ENCODE data around the gene CMTR1. TPM values are rescaled to one million over a fixed set of nuclear protein-coding genes. Genes with fewer than 3 reads are reported as not detected.

The CMTR1 gene
- total RNA-seq, 1 experiment from 2014 or later = 36.4 TPM

- Histone ChIP-seq H2AFZ (ENCODE audit: low read length) (no peak overlapping the region), H3K79me2 (ENCODE audit: low read length) (no peaks in the 10 kb centered on the region), H3K27ac (ENCODE audit: low read length) (no peak overlapping the region), H3K4me3 (ENCODE audit: low read length) (no peak overlapping the region), H4K20me1 (ENCODE audit: low read length) (no peaks in the 10 kb centered on the region), H3K9me3 (ENCODE audit: low read length) (no peaks in the 10 kb centered on the region), H3K4me2 (ENCODE audit: low read length) (no peak overlapping the region), H3F3A (ENCODE audit: low read length, unreplicated experiment) (no peaks in the 10 kb centered on the region), H3K36me3 (ENCODE audit: low read depth, low read length) (no peaks in the 10 kb centered on the region), H3K27me3 (ENCODE audit: low read length) (no peaks in the 10 kb centered on the region), H3K4me1 (ENCODE audit: insufficient read depth, low read length) (peaks cover 23% of the 10 kb centered on the region), H3K9me2 (replicated peaks; ENCODE audit: low read length) (no peaks in the 10 kb centered on the region), H3K9ac (ENCODE audit: low read length) (no peak overlapping the region)
- BruUV-seq (replicated peaks) = no TSS peak
- intact Hi-C loops (cut with micrococcal nuclease) = no loop called here
- ChIA-PET POLR2A (ENCODE audit: unreplicated experiment) (no interaction called here), CTCF (no interaction called here)
- ATAC-seq (no peak), DNase-seq (no peak)
- TF ChIP-seq EZH2phosphoT487 (IDR thresholded peaks at IDR 0.05; ENCODE audit: borderline replicate concordance, low read length) = no peak
Measured at GRCh38 chr6:37513576-37513975, 80.6 kb downstream of the CMTR1 start.

- ChIA-PET CTCF (no interaction called here), POLR2A (ENCODE audit: unreplicated experiment) (no interaction called here)
- no peaks in the 10 kb centered on the region for H3K79me2 ChIP-seq (ENCODE audit: low read length)
- no peaks in the 10 kb centered on the region for H3K9me2 ChIP-seq (replicated peaks; ENCODE audit: low read length)
- no peak overlapping the region for H3K27ac ChIP-seq (ENCODE audit: low read length)
- no peaks in the 10 kb centered on the region for H4K20me1 ChIP-seq (ENCODE audit: low read length)
- ATAC-seq = peak; percentile 90
- no peaks in the 10 kb centered on the region for H3F3A ChIP-seq (ENCODE audit: low read length, unreplicated experiment)
- intact Hi-C loops (cut with micrococcal nuclease) = no loop called here
- H3K27me3 ChIP-seq (ENCODE audit: low read length) = no peaks in the 10 kb centered on the region
- no peak overlapping the region for H2AFZ ChIP-seq (ENCODE audit: low read length)
- no peak overlapping the region for H3K4me3 ChIP-seq (ENCODE audit: low read length)
- H3K9ac ChIP-seq (ENCODE audit: low read length) = no peak overlapping the region
- peak; percentile 78 for DNase-seq
- H3K9me3 ChIP-seq (ENCODE audit: low read length) = no peaks in the 10 kb centered on the region
- TF ChIP-seq, protein P1, sequence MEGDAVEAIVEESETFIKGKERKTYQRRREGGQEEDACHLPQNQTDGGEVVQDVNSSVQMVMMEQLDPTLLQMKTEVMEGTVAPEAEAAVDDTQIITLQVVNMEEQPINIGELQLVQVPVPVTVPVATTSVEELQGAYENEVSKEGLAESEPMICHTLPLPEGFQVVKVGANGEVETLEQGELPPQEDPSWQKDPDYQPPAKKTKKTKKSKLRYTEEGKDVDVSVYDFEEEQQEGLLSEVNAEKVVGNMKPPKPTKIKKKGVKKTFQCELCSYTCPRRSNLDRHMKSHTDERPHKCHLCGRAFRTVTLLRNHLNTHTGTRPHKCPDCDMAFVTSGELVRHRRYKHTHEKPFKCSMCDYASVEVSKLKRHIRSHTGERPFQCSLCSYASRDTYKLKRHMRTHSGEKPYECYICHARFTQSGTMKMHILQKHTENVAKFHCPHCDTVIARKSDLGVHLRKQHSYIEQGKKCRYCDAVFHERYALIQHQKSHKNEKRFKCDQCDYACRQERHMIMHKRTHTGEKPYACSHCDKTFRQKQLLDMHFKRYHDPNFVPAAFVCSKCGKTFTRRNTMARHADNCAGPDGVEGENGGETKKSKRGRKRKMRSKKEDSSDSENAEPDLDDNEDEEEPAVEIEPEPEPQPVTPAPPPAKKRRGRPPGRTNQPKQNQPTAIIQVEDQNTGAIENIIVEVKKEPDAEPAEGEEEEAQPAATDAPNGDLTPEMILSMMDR (conservative IDR thresholded peaks at IDR 0.05; ENCODE audit: low read depth, low read length) = no peak
- TF ChIP-seq EZH2 (IDR thresholded peaks at IDR 0.05; ENCODE audit: low read length, unreplicated experiment) = no peak
- no peak for TF ChIP-seq EZH2phosphoT487 (IDR thresholded peaks at IDR 0.05; ENCODE audit: borderline replicate concordance, low read length)
- H3K4me2 ChIP-seq (ENCODE audit: low read length) = peak overlapping the region; percentile 54
- peaks cover 23% of the 10 kb centered on the region for H3K4me1 ChIP-seq (ENCODE audit: insufficient read depth, low read length)
- H3K36me3 ChIP-seq (ENCODE audit: low read depth, low read length) = no peaks in the 10 kb centered on the region
- BruUV-seq (replicated peaks) = no TSS peak
Measured at GRCh38 chr6:37514321-37514771, 81.3 kb downstream of the CMTR1 start.

- Histone ChIP-seq H3K36me3 (ENCODE audit: low read depth, low read length) (no peaks in the 10 kb centered on the region), H3K9me2 (replicated peaks; ENCODE audit: low read length) (no peaks in the 10 kb centered on the region), H3K9me3 (ENCODE audit: low read length) (no peaks in the 10 kb centered on the region), H3K4me3 (ENCODE audit: low read length) (no peak overlapping the region), H3K4me2 (ENCODE audit: low read length) (peak overlapping the region; percentile 54), H3K9ac (ENCODE audit: low read length) (no peak overlapping the region), H3K79me2 (ENCODE audit: low read length) (no peaks in the 10 kb centered on the region), H4K20me1 (ENCODE audit: low read length) (no peaks in the 10 kb centered on the region), H2AFZ (ENCODE audit: low read length) (no peak overlapping the region), H3K4me1 (ENCODE audit: insufficient read depth, low read length) (peaks cover 23% of the 10 kb centered on the region), H3K27me3 (ENCODE audit: low read length) (no peaks in the 10 kb centered on the region), H3F3A (ENCODE audit: low read length, unreplicated experiment) (no peaks in the 10 kb centered on the region), H3K27ac (ENCODE audit: low read length) (no peak overlapping the region)
- POLR2A ChIA-PET (ENCODE audit: unreplicated experiment) = no interaction called here
- CTCF ChIA-PET = no interaction called here
- TF ChIP-seq EZH2 (IDR thresholded peaks at IDR 0.05; ENCODE audit: low read length, unreplicated experiment) (no peak), EZH2phosphoT487 (IDR thresholded peaks at IDR 0.05; ENCODE audit: borderline replicate concordance, low read length) (no peak)
- TF ChIP-seq, protein P1 (conservative IDR thresholded peaks at IDR 0.05; ENCODE audit: low read depth, low read length) = no peak
- intact Hi-C loops (cut with micrococcal nuclease) = no loop called here
- no TSS peak for BruUV-seq (replicated peaks)
- no peak for DNase-seq
- ATAC-seq = no peak
Measured at GRCh38 chr6:37514837-37515236, 81.8 kb downstream of the CMTR1 start.

Data from PC-3 (cell line).